Measurements from ENCODE around the gene CTSL.

Gene CTSL

DNA sequence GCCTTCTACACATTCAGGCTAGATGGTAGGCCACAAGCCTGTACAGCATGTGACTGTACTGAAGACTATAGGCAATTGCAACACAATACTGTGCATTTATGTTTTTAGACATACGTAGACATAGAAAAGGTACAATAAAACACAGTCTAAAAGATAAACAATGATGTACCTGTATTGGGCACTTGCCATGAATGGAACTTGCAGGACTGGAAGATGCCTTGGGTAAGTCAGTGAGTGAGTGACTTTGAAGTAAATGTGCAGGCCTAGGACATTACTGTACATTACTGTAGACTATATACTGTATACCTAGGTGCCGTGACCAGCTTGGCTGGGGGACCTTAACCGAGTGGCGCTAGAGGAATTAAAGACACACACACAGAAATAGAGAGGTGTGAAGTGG lies 53.1 kb downstream of the CTSL start:
- Mint-ChIP-seq H3K36me3 (ENCODE audit: low read depth) (no peaks in the 10 kb centered on the region), H3K27ac (no peak overlapping the region), H3K4me3 (no peak overlapping the region)

More for the DNA sequence above, 53.1 kb downstream of the CTSL start:
- H3K27me3 Mint-ChIP-seq = peaks cover 6% of the 10 kb centered on the region
- H3K9me3 Mint-ChIP-seq = no peaks in the 10 kb centered on the region
- DNase-seq (no peak), ATAC-seq (no peak)
- no peaks in the 10 kb centered on the region for H3K4me1 Mint-ChIP-seq

Measured in activated naive CD8-positive, alpha-beta T cell treated with anti-CD3 and anti-CD28 coated beads, Interleukin-2, amount 50 U/mL, for 24 hours (primary cell).